ENCODE measurements around the gene KHNYN.

GRCh38 chr14:24473211-24473610 lies 43.5 kb downstream of the KHNYN start:
- TF ChIP-seq POLR2A (IDR thresholded peaks at IDR 0.05) (no peak), CTCF (IDR thresholded peaks at IDR 0.05) (no peak), EP300 (IDR thresholded peaks at IDR 0.05; ENCODE audit: low read depth) (no peak), POLR2AphosphoS5 (IDR thresholded peaks at IDR 0.05) (no peak)
